Putamen (tissue), 1 donor: ENCODE results near the gene OR10G2.
"Not testable (repeated sequence)": the region's sequence is repeated elsewhere in the genome, so short reads cannot be mapped to it uniquely, and the experiment has no call there.

ENCODE experiments used
- DNase-seq: peaks from one replicate; pipeline ENCODE4 v3.0.0-alpha.2; 2016; ENCODE audit warnings: low spot score

Gene OR10G2

GRCh38 chr14:21634840-21635239, at the start of gene OR10G2:
TSS of gene OR10G2 (minus strand) at chr14:21634940. CDS start at chr14:21634842, 98 bp downstream.
- no peak for DNase-seq

- no peak for DNase-seq
These were observed 45.3 kb upstream of the OR10G2 start for GRCh38 chr14:21680072-21680471.

GRCh38 chr14:21675566-21675965, 40.8 kb upstream of the OR10G2 start:
- DNase-seq = no peak

- no peak for DNase-seq
These were observed 39.0 kb upstream of the OR10G2 start, which contains the start of gene OR4E1 for GRCh38 chr14:21673718-21674117. TSS of gene OR4E1 (minus strand) at chr14:21673818. CDS start at chr14:21670935, 2,883 bp downstream.

- DNase-seq = no peak
These were observed 37.4 kb upstream of the OR10G2 start for GRCh38 chr14:21672116-21672515.

GRCh38 chr14:21671371-21671770, 36.6 kb upstream of the OR10G2 start:
- no peak for DNase-seq

- no peak for DNase-seq
These were observed 34.5 kb upstream of the OR10G2 start for GRCh38 chr14:21669284-21669683.

GRCh38 chr14:21668377-21668776, 33.6 kb upstream of the OR10G2 start:
- DNase-seq = no peak

GRCh38 chr14:21656980-21657379, 22.2 kb upstream of the OR10G2 start:
- DNase-seq = no peak

- DNase-seq = no peak
These were observed 19.5 kb upstream of the OR10G2 start for GRCh38 chr14:21654215-21654614.

- no peak for DNase-seq
These were observed 18.7 kb upstream of the OR10G2 start, which contains the start of gene OR4E2 for GRCh38 chr14:21653331-21653885. TSS of gene OR4E2 (plus strand) at chr14:21653835. CDS start at chr14:21665083, 11,248 bp downstream.

- DNase-seq = no peak
These were observed 17.6 kb upstream of the OR10G2 start for GRCh38 chr14:21652209-21652808.

GRCh38 chr14:21647380-21647779, 12.6 kb upstream of the OR10G2 start:
- DNase-seq = no peak

GRCh38 chr14:21643407-21643806, 8.7 kb upstream of the OR10G2 start:
- DNase-seq = no peak

- no peak for DNase-seq
These were observed 7.9 kb upstream of the OR10G2 start for GRCh38 chr14:21642683-21643082.

- DNase-seq = no peak
These were observed 3.7 kb downstream of the OR10G2 start for GRCh38 chr14:21631084-21631483.

- DNase-seq = not testable (repeated sequence)
These were observed 4.2 kb downstream of the OR10G2 start for GRCh38 chr14:21630503-21630902.

GRCh38 chr14:21626491-21627230, 8.1 kb downstream of the OR10G2 start:
- DNase-seq = no peak

GRCh38 chr14:21617614-21618013, 17.1 kb downstream of the OR10G2 start:
- DNase-seq = no peak

- DNase-seq = no peak
These were observed 20.5 kb downstream of the OR10G2 start for GRCh38 chr14:21614240-21614639.

GRCh38 chr14:21612324-21612723, 22.4 kb downstream of the OR10G2 start:
- no peak for DNase-seq

- DNase-seq = not testable (repeated sequence)
These were observed 32.6 kb downstream of the OR10G2 start for GRCh38 chr14:21602181-21602580.

GRCh38 chr14:21589317-21589716, 45.4 kb downstream of the OR10G2 start:
- DNase-seq = no peak
